HG03457 (cell line): ENCODE measurements around the gene GRK5.

Source experiments
- ATAC-seq: cut with Tn5 transposase; IDR thresholded peaks from one replicate; pipeline ENCODE4 v1.9.1; 2021; ENCODE audit warnings: moderate number of reproducible peaks; ENCODE audit not compliant: unreplicated experiment

Gene GRK5

DNA sequence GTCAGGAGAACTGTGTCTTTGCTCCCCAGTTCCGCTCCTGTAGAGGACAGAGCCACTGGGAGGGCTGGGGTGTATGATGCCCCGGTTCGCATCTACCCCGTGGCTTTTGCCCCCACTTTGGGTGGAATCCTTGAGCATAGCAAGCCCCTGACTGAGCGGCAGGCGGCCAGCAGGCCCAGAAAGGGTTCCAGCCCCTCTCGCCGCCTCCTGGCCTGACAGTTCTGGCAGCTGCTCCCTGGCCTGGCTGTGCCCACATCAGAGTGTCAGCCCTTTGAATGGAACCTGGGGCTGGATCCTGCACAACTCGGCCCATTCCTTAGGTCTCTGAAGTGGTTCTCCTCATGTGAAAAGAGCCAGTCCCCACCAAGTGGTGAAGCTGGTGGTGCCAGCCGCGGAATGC, 106.7 kb downstream of the GRK5 start:
- no peak for ATAC-seq

DNA sequence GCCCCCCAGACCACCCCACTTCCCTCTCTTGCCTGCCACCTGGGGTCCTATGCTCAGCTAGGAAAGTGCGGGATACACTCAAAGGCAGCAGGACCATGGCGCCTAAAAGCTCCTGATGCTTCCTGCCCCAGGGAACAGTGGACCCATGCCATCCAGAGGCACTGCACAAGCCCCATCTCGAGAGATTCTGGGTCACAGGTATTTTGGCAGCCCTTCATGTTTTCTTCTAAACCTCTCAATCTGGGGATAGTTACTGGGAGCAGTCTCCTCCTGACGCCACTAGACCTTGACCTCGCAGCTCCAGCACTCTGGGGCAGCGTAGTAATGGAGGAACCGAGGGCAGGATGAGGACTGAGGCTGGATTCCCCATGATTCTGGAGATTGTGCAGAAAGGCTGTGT, 107.1 kb downstream of the GRK5 start:
- no peak for ATAC-seq

DNA sequence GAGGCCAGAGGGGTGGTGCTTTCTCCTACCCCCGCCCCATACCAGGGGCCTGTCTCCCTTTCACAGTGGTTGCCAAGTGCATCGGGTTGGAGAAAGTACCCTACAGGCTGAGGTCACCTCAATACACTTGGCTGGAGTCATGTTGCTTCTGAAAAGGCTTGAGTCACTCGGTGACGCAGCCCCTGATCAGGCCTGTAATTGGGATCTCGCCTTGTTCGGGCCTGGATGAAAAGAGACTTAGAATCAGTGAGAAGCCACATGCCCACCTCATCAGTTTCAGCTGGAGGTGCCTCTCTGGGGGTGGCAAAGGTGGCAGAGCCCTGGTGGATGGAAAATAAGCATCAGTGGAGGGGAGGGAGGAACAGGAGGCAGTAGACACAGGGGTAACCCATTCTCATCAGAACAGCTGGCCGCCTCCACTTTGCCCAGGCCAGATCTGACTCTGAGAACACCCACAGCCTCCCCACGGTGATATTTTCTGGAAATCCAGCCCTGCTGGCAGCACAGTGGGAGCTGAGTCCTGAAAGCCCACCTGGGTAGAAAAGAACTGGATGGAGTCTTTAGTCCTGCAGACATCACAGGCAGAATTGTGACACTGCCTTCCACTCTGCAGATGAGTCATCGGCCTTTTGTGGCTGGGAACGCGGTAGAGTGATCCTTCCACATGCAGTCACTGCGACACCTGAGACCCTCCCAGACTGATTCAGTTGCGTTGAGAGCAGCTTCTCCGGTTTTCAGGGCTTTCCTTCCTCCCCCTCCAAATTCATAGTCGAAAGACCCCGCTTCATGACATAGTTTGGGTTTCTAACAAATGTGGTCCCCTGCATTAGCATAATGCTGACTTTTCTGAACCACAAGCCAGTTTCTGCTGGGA, 108.0 kb downstream of the GRK5 start:
- peak; percentile 31 for ATAC-seq

- no peak for ATAC-seq
Measured at GRCh38 chr10:119316002-119316358, 108.6 kb downstream of the GRK5 start.

DNA sequence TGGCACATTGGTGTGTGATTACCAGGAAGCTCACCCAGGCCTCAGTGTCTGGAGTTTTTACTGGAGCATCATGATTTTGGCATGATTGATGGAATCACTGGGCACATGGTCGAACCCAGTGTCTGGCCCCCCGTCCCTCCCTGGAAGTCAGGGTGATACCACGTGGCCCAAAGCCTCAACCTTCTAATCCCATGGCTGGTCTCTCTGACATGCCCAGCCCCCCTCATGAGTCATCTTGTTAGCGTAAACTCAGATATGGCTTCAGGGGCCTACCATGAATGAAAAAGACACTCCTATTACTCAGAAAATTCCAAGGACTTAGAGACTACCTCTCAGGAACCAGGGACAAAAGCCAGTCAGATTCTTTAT, 109.3 kb downstream of the GRK5 start:
- no peak for ATAC-seq

DNA sequence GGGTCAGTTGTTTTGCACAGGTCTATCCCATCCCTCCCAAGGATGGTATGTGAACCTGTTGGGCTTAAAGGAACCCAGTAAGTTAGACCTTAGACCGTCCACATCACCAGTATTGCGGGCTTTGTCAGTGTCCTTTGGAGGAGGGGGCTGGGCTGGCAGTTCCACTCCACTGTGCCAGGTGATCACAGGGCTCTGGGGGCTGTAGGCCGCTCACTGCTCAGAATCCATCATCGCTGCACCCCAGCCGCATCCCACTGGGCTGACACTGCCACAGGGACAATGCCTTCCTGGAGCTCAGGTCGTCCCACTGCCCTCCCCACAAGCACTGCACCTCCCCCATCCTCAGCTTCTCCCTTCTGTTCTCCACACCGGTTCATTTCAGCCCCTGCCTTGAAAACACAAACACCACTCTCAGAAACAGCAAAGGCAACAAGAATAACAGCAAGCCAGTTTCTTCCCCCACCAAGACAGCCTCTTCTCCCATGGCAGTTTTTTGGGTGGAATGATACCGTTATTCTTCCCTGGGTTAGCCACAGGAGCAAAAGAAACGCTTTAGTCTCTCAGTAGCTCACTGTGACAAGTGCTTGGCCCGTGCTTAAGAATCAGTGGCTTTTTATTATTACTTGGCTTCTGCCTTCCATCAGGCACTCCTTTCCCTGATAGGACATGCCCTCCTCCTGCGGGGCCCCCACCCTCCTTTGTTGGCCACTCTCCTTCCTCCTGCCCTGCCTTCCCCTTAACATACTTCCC, 111.2 kb downstream of the GRK5 start:
- no peak for ATAC-seq

- no peak for ATAC-seq
Measured at GRCh38 chr10:119319161-119319919, 112.0 kb downstream of the GRK5 start.

GRCh38 chr10:119319920-119320258, 112.5 kb downstream of the GRK5 start:
- ATAC-seq, result no peak

- no peak for ATAC-seq
Measured at GRCh38 chr10:119320981-119321380, 113.6 kb downstream of the GRK5 start.

- no peak for ATAC-seq
Measured at GRCh38 chr10:119323085-119324016, 116.0 kb downstream of the GRK5 start.

- no peak for ATAC-seq
Measured at GRCh38 chr10:119325131-119325530, 117.8 kb downstream of the GRK5 start.

DNA sequence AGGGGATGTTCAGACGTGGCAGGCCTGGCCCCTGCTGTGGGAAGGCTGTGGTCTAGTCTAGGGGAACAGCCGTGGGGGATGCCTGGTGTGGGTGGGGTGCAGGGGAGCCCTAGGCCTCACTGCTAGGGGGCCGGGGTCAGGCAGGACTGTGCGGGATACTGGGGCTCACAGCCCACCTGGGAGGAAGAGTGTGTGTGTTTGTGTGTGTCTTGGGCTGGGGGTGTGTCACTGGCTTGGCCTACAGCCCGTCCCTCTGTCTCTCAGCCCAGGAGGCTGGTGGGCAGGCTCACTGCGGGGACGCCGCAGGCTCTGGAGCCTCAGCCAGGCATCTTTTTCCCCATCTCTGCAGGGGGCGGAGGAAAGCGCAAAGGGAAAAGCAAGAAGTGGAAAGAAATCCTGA, 118.8 kb downstream of the GRK5 start:
- no peak for ATAC-seq

- no peak for ATAC-seq
Measured at GRCh38 chr10:119327096-119327745, 119.8 kb downstream of the GRK5 start.

DNA sequence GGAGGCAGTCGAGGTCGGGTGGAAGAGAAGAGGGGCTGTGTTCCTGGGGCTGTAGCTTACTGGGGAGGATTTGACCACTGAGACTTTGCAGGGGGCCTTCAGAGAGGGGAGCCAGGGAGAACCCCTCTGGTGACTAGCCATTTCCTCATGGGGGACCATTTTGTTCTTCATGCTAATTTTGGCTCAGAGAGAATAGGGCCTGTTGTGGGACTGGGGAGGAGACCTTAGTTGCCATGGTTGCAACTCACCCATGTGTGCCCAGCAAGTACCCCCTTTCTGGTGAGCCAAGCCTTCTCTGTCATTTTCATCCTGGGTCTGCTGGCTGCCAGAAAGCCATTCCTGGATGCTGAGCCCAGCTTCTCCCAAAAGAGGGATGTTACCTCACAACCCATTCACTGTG, 120.9 kb downstream of the GRK5 start:
- no peak for ATAC-seq

- ATAC-seq, result no peak
Measured at GRCh38 chr10:119330342-119330741, 123.0 kb downstream of the GRK5 start.

GRCh38 chr10:119331061-119331460, 123.7 kb downstream of the GRK5 start:
- no peak for ATAC-seq

GRCh38 chr10:119333146-119333792, 125.9 kb downstream of the GRK5 start:
- ATAC-seq, result no peak

DNA sequence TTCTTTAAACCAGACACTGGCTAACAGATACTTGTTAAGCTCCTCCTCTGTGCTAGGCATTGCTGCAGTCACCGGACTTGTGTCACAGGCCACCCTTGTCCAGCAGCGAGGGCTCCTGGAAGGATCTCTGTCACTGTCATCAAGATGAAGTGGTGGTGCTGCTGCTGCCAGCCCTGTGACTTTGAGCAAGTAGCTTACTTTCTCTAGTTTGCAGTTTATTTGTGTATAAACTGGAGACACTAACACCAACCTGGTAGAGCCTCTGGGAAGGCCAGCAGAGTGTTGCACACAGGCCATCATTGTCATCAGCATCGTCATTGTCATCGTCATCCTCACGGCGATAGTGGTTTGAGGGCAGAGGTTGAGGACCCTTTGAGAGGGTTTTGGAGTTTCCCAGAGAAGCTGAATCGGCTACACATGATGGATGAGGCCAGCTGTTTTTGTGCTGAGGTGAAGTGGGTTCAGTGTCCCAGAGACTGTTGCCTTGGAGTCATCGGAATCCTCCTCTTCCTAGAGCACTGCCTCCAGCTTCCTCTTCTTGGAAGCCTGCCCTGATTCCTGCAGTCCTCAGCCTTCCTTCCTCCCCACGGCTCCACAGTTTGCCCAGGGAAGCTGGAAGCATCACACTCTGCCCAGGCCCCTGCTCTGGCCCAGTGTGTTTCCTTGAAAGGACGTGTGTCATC, 128.4 kb downstream of the GRK5 start:
- ATAC-seq, result no peak

GRCh38 chr10:119336599-119336998, 129.2 kb downstream of the GRK5 start:
- no peak for ATAC-seq
